Tibial nerve (tissue), 4 donors: Measurements from ENCODE around the gene LTBP1.

Source experiments
- CTCF ChIP-seq, 5 experiments: fragments of 200-600 bp in 3 of 5; fragments of 450-650 bp in 2 of 5; sonication (generic) in 3 of 5; IDR thresholded peaks; one replicate each; pipeline ENCODE4 v1.5.1; 2016 to 2019; ENCODE audit warnings: antibody characterized with exemption in 5 of 5, mild to moderate bottlenecking in 3 of 5, moderate library complexity in 2 of 5
- EP300 ChIP-seq, 2 donors: sonication (generic); formaldehyde crosslinking; IDR thresholded peaks; one replicate each; pipeline ENCODE4 v1.6.1; 2017; ENCODE audit warnings: antibody characterized with exemption in 2 of 2, mild to moderate bottlenecking in 1 of 2
- POLR2A ChIP-seq, 2 donors: fragments of 450-650 bp; IDR thresholded peaks; one replicate each; pipeline ENCODE4 v1.6.1; 2017; ENCODE audit warnings: antibody characterized with exemption in 2 of 2, mild to moderate bottlenecking in 2 of 2, moderate library complexity in 2 of 2

- TF ChIP-seq CTCF (IDR thresholded peaks at IDR 0.05) (no peak), POLR2A (IDR thresholded peaks at IDR 0.05) (no peak), EP300 (IDR thresholded peaks at IDR 0.05) (no peak)
These were observed 290.0 kb downstream of the LTBP1 start for GRCh38 chr2:33236482-33237385.
